ENCODE data around the gene E2F2. TPM values are rescaled to one million over a fixed set of nuclear protein-coding genes. Genes with fewer than 3 reads are reported as not detected.
A peak's percentile ranks its signal among the peaks of the same experiment; 100 is the strongest.
"Not testable (repeated sequence)": the region's sequence is repeated elsewhere in the genome, so short reads cannot be mapped to it uniquely, and the experiment has no call there.

The E2F2 gene
- total RNA-seq, 4 donors from 2014 or later: 0.10 to 0.27 (median 0.17) TPM; not detected in 1

DNA sequence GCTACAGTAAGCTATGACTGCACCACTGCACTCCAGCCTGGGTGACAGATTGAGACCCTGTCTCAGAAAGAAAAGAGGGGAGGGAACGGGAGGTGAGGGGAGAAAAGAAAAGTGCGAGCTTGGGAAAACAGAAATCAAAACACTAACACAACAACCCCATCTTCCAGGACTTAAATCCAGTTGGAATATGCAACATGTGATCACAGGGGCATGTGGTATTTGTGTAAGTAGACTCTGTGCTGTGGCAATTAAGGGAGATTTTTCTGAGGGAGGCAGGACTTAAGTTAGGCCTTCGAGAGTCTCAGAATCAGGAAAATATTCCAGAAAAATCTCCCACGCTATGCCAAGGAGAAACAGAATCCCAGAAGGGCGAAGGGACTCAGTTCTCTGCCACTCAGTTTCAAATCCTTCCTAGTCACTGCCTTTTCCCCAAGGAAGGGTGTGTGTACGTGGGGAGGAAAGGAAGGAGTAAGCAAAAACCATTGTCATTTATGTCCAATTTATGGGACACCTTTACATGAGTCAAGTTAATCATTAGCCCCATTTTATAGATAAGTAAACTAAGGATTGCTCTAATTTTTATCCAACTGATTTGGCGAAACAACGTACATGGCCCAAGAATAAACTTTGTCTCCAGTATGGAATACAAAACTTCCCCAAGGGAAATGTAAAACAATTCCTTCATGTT lies 16.0 kb upstream of the E2F2 start:
- TF ChIP-seq CTCF (IDR thresholded peaks at IDR 0.05) (no peak), POLR2A (IDR thresholded peaks at IDR 0.05) (no peak)
- no peaks in the 10 kb centered on the region for H3K36me3 ChIP-seq
- no peaks in the 10 kb centered on the region for H3K9me3 ChIP-seq
- H3K4me3 ChIP-seq (replicated peaks in 1 of 3): no peak overlapping the region
- intact Hi-C loops (cut with DNase I): no loop called here
- H3K27ac ChIP-seq: peak overlapping the region in 1 of 3 donors; percentile 99
- DNase-seq: no peak
- peaks cover 25 to 60% of the 10 kb centered on the region in 2 donors for H3K4me1 ChIP-seq
- no peaks in the 10 kb centered on the region for H3K27me3 ChIP-seq
- WGBS, 2 donors: 83 to 89% methylated on average over 8 of the region's 8 CpGs

GRCh38 chr1:23545851-23546250 lies 14.8 kb upstream of the E2F2 start:
- no peak for DNase-seq
- H3K9me3 ChIP-seq: no peaks in the 10 kb centered on the region
- H3K4me3 ChIP-seq (replicated peaks in 1 of 3): no peak overlapping the region
- TF ChIP-seq POLR2A (IDR thresholded peaks at IDR 0.05): no peak
- TF ChIP-seq CTCF (IDR thresholded peaks at IDR 0.05): no peak
- H3K27ac ChIP-seq: peak overlapping the region in 2 of 3 donors; percentile 11 to 25
- H3K27me3 ChIP-seq: no peaks in the 10 kb centered on the region
- whole genome bisulfite sequencing, 2 donors: 93 to 98% methylated on average over 9 of the region's 9 CpGs
- intact Hi-C loops (cut with DNase I): loop anchor here (2.0 kb wide), 1 partner anchor 91 kb away; no protein-coding TSS in a partner anchor
- H3K4me1 ChIP-seq: peaks cover 21 to 53% of the 10 kb centered on the region in 2 donors
- H3K36me3 ChIP-seq: no peaks in the 10 kb centered on the region

DNA sequence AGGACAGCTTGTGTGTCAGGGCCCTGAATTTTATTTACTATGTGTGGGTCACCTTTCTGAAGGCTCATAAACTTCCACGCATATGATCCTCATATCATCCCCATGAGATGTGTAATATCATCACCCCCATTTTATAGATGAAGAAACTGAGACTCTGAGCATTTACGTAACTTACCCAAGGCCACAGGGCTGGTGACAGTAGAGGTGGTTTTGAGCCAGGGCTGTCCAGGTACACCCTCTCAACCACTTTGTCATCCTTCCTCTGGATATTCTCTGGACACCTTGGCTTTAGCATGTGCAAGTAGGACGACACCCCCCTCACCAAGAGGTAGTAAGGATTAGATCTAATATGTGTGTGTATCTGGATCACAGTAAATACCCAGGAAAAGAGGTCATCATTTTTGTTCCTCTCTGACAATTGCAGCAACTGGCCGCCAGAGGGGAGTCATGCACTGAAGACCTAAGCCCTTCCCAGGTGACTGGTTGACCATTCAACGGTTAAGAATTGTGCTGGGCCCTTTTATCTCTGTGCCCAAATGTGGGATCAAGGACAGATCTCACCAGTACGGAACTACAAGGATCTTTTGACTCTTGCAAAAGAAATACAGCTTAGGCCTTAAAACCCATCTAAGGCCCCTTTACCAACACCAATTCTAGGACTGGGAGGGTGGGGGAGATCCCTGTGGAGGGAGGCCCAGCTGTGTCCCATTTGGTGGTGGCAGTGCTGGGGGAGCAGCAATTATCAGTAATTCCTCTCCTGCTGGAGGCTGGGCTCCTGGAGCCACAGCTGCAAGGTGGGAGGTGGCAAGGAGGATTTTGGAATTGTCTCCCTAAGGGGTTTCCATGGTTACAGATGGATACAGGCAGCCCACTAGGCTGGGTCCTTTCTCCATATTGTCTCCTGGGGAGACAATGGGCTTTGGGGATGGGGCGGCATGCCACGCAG lies 13.7 kb upstream of the E2F2 start:
- Histone ChIP-seq H3K9me3 (no peaks in the 10 kb centered on the region), H3K4me3 (replicated peaks in 1 of 3) (no peak overlapping the region), H3K36me3 (no peaks in the 10 kb centered on the region), H3K4me1 (peaks cover 20 to 46% of the 10 kb centered on the region in 2 donors), H3K27me3 (no peaks in the 10 kb centered on the region), H3K27ac (peak overlapping the region in 2 of 3 donors; percentile 24 to 47)
- intact Hi-C loops (cut with DNase I): loop anchor here (2.0 kb wide), 1 partner anchor 92 kb away; no protein-coding TSS in a partner anchor
- peak; percentile 82 to 85 for DNase-seq
- 31 to 39% methylated on average over 5 to 8 of the region's 8 CpGs for WGBS, 2 donors
- TF ChIP-seq CTCF (IDR thresholded peaks at IDR 0.05): peak; percentile 61 to 99 (median 92)
- TF ChIP-seq POLR2A (IDR thresholded peaks at IDR 0.05): no peak

DNA sequence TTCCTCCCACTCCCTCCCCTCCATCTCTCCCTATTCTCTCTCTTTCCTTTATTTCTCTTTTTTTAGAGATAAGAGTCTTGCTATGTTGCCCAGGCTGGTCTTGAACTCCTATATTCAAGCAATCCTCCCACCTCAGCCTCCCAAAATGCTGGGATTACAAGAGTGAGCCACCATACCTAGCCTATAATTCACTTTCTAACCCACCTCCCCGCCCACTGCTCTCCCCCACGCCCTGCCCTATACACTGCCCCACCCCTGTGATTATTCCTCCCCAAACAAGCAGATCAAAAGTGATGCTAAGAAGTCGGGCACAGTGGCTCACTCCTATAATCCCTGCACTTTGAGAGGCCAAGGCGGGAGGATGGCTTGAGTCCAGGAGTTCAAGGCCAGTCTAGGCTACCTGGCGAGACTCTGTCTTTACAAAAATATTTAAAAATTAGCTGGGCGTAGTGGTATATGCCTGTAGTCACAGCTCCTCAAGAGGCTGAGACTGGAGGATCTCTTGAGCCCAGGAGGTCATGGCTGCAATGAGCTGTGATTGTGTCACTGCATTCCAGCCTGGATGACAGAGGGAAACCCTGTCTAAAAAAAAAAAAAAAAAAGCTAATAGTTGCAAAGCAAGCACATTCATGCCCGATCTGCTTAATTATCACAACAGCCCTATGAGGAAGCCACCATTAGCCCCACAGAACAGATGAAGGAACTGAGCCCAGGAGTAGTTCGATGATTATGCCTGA lies 12.8 kb upstream of the E2F2 start:
- no peaks in the 10 kb centered on the region for H3K9me3 ChIP-seq
- H3K4me1 ChIP-seq: peaks cover 14 to 44% of the 10 kb centered on the region in 2 donors
- no peaks in the 10 kb centered on the region for H3K27me3 ChIP-seq
- intact Hi-C loops (cut with DNase I): loop anchor here (2.0 kb wide), 1 partner anchor 93 kb away; no protein-coding TSS in a partner anchor
- no peaks in the 10 kb centered on the region for H3K36me3 ChIP-seq
- no peak for DNase-seq
- 71 to 77% methylated on average over 8 of the region's 8 CpGs for WGBS, 2 donors
- peak overlapping the region; percentile 24 to 68 (median 43) for H3K27ac ChIP-seq
- TF ChIP-seq CTCF (IDR thresholded peaks at IDR 0.05) (no peak), POLR2A (IDR thresholded peaks at IDR 0.05) (no peak)
- H3K4me3 ChIP-seq (replicated peaks in 1 of 3): no peak overlapping the region

- WGBS, 2 donors: 38 to 51% methylated on average over 5 of the region's 5 CpGs
- not testable (repeated sequence) for H3K4me3 ChIP-seq (replicated peaks in 1 of 3)
These were observed 11.9 kb upstream of the E2F2 start for GRCh38 chr1:23542940-23543339.

More at GRCh38 chr1:23542940-23543339, 11.9 kb upstream of the E2F2 start:
- Histone ChIP-seq H3K4me1 (peaks cover 6 to 35% of the 10 kb centered on the region in 2 donors), H3K27ac (peak overlapping the region; percentile 24 to 68 (median 43))
- H3K9me3 ChIP-seq; H3K27me3 ChIP-seq; intact Hi-C loops (cut with DNase I); H3K36me3 ChIP-seq: not testable (repeated sequence)
- peak; percentile 76 to 80 for DNase-seq

Measured in thyroid gland (tissue), 4 donors.